DOHH2 (cell line): ENCODE measurements around the gene PTTG1.

ENCODE experiments used
- H3F3A ChIP-seq: fragments of 200-600 bp; sonication (generic), shearing (Covaris generic); 2 replicates; pipeline ENCODE4 v1.6.0; 2016; ENCODE audit warnings: antibody characterized with exemption, mild to moderate bottlenecking; ENCODE audit not compliant: control insufficient read depth, insufficient read depth
- H3K27ac ChIP-seq: fragments of 200-600 bp; sonication (generic); 2 replicates; pipeline ENCODE4 v1.5.1; 2014; ENCODE audit warnings: low read depth, mild to moderate bottlenecking, low read length, moderate library complexity
- H3K27me3 ChIP-seq: fragments of 200-600 bp; sonication (generic); 2 replicates; pipeline ENCODE4 v1.6.1; 2014; ENCODE audit warnings: mild to moderate bottlenecking, low read length, mixed read lengths; ENCODE audit not compliant: control insufficient read depth
- H3K36me3 ChIP-seq: fragments of 200-600 bp; sonication (generic); 2 replicates; pipeline ENCODE4 v1.6.1; 2014; ENCODE audit warnings: mild to moderate bottlenecking, low read length, moderate library complexity, mixed read lengths; ENCODE audit not compliant: control insufficient read depth
- H3K4me1 ChIP-seq: fragments of 200-600 bp; sonication (generic); 2 replicates; pipeline ENCODE4 v1.6.1; 2014; ENCODE audit warnings: mild to moderate bottlenecking, low read length, mixed read lengths; ENCODE audit not compliant: control insufficient read depth
- H3K4me2 ChIP-seq: fragments of 200-600 bp; sonication (generic); 2 replicates; pipeline ENCODE4 v1.6.0; 2014; ENCODE audit warnings: mild to moderate bottlenecking, low read length, moderate library complexity
- H3K4me3 ChIP-seq: fragments of 200-600 bp; sonication (generic); 2 replicates; pipeline ENCODE4 v1.5.1; 2014; ENCODE audit warnings: mild to moderate bottlenecking, low read length, mixed read lengths
- H3K79me2 ChIP-seq: fragments of 200-600 bp; sonication (generic); 2 replicates; pipeline ENCODE4 v1.6.1; 2014; ENCODE audit warnings: mild to moderate bottlenecking, low read length, mixed read lengths; ENCODE audit not compliant: control insufficient read depth
- H3K9me2 ChIP-seq: fragments of 200-600 bp; sonication (generic); replicated peaks from 2 replicates; pipeline ENCODE4 v1.6.1; 2014; ENCODE audit warnings: mild to moderate bottlenecking, low read length, mixed read lengths; ENCODE audit not compliant: control insufficient read depth
- H3K9me3 ChIP-seq: fragments of 200-600 bp; sonication (generic); 2 replicates; pipeline ENCODE4 v1.6.1; 2014; ENCODE audit warnings: antibody characterized with exemption, low read length, mixed read lengths; ENCODE audit not compliant: control insufficient read depth, insufficient read depth
- H4K20me1 ChIP-seq: fragments of 200-600 bp; sonication (generic); 2 replicates; pipeline ENCODE4 v1.6.0; 2014; ENCODE audit warnings: low read depth, mild to moderate bottlenecking, antibody characterized with exemption, low read length, moderate library complexity; ENCODE audit not compliant: control insufficient read depth, insufficient read depth
- EZH2phosphoT487 ChIP-seq: fragments of 200-600 bp; sonication (generic); IDR thresholded peaks from 2 replicates; pipeline ENCODE4 v1.6.1; 2017; ENCODE audit warnings: borderline replicate concordance, mild to moderate bottlenecking, antibody characterized with exemption, low read length, moderate library complexity, mixed read lengths
- TF ChIP-seq, protein P1 (sequence below): fragments of 200-600 bp; sonication (generic); IDR thresholded peaks from one replicate; pipeline ENCODE4 v1.5.1; 2014; ENCODE audit warnings: antibody characterized with exemption, mild to moderate bottlenecking, low read depth, low read length; ENCODE audit not compliant: poor library complexity, severe bottlenecking

Gene PTTG1

DNA sequence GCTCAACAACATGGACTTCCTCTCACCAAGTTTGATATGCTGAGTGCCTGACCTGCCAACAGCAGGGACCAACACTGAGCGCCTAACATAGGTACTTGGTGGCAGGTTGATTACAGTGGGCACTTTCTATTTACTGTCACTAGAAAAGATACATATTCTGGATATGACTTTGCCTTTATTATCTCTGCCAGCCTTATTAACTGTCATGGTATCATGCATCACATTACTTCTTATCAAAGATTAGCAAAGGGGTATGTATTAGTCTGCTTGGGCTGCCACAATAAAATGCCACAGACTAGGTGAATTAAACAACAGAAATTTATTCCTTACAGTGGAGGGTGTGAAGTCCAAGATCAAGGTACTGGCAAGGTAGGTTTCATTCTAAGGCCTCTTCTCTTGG, 37.0 kb upstream of the PTTG1 start:
- H3K9me2 ChIP-seq = no peaks in the 10 kb centered on the region
- peaks cover 13% of the 10 kb centered on the region; the same call in 1 of the 2 replicates for H3K9me3 ChIP-seq
- H3K4me1 ChIP-seq = peaks cover 44% of the 10 kb centered on the region
- no peak overlapping the region for H3K4me2 ChIP-seq
- no peak overlapping the region for H3K4me3 ChIP-seq
- TF ChIP-seq EZH2phosphoT487 = no peak
- TF ChIP-seq, protein P1, sequence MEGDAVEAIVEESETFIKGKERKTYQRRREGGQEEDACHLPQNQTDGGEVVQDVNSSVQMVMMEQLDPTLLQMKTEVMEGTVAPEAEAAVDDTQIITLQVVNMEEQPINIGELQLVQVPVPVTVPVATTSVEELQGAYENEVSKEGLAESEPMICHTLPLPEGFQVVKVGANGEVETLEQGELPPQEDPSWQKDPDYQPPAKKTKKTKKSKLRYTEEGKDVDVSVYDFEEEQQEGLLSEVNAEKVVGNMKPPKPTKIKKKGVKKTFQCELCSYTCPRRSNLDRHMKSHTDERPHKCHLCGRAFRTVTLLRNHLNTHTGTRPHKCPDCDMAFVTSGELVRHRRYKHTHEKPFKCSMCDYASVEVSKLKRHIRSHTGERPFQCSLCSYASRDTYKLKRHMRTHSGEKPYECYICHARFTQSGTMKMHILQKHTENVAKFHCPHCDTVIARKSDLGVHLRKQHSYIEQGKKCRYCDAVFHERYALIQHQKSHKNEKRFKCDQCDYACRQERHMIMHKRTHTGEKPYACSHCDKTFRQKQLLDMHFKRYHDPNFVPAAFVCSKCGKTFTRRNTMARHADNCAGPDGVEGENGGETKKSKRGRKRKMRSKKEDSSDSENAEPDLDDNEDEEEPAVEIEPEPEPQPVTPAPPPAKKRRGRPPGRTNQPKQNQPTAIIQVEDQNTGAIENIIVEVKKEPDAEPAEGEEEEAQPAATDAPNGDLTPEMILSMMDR = no peak
- no peaks in the 10 kb centered on the region for H3K27me3 ChIP-seq
- no peaks in the 10 kb centered on the region for H4K20me1 ChIP-seq
- no peak overlapping the region for H3K27ac ChIP-seq
- H3K79me2 ChIP-seq = no peaks in the 10 kb centered on the region
- H3F3A ChIP-seq = peaks cover 6% of the 10 kb centered on the region
- H3K36me3 ChIP-seq = no peaks in the 10 kb centered on the region; the same call in 1 of the 2 replicates

- Histone ChIP-seq H3K4me2 (no peak overlapping the region), H3K27me3 (no peaks in the 10 kb centered on the region), H3K36me3 (no peaks in the 10 kb centered on the region; the same call in 1 of the 2 replicates), H3K79me2 (no peaks in the 10 kb centered on the region), H3F3A (peaks cover 6% of the 10 kb centered on the region), H3K4me3 (no peak overlapping the region), H4K20me1 (no peaks in the 10 kb centered on the region), H3K4me1 (peaks cover 37% of the 10 kb centered on the region), H3K9me2 (no peaks in the 10 kb centered on the region), H3K27ac (no peak overlapping the region), H3K9me3 (peaks cover 13% of the 10 kb centered on the region; the same call in 1 of the 2 replicates)
- TF ChIP-seq EZH2phosphoT487 = no peak
- TF ChIP-seq, protein P1 = no peak
These were observed 36.2 kb upstream of the PTTG1 start for GRCh38 chr5:160385496-160385895.

- Histone ChIP-seq H4K20me1 (no peaks in the 10 kb centered on the region), H3F3A (peaks cover 12% of the 10 kb centered on the region), H3K27ac (no peak overlapping the region), H3K27me3 (no peaks in the 10 kb centered on the region), H3K4me3 (no peak overlapping the region), H3K36me3 (no peaks in the 10 kb centered on the region; the same call in 1 of the 2 replicates), H3K4me2 (no peak overlapping the region), H3K9me3 (peaks cover 13% of the 10 kb centered on the region; the same call in 1 of the 2 replicates), H3K79me2 (no peaks in the 10 kb centered on the region), H3K9me2 (no peaks in the 10 kb centered on the region), H3K4me1 (peaks cover 25% of the 10 kb centered on the region)
- no peak for TF ChIP-seq EZH2phosphoT487
- TF ChIP-seq, protein P1 = no peak
These were observed 34.2 kb upstream of the PTTG1 start for GRCh38 chr5:160387445-160387844.
